Thoracic aorta (tissue), 2 donors: Measurements from ENCODE around the gene HESX1. TPM values are rescaled to one million over a fixed set of nuclear protein-coding genes. Genes with fewer than 3 reads are reported as not detected.

ENCODE experiments used
- ATAC-seq: fragments of 150-250 bp; one replicate; pipeline ENCODE4 v1.8.0; 2017; ENCODE audit warnings: low read depth; ENCODE audit not compliant: insufficient number of reproducible peaks, low FRiP score
- DNase-seq: peaks from one replicate; pipeline ENCODE4 v3.0.0-alpha.2; 2020; ENCODE audit warnings: low spot score
- H3K27ac ChIP-seq, 2 donors: fragments of 200-600 bp; sonication (generic); 1 replicate in 1 of 2; 2 replicates in 1 of 2; pipeline ENCODE4 v1.5.1; 2016; ENCODE audit warnings: mild to moderate bottlenecking in 2 of 2, moderate library complexity in 2 of 2
- H3K27me3 ChIP-seq: fragments of 200-600 bp; sonication (generic); replicated peaks from 2 replicates; pipeline ENCODE4 v1.6.0; 2016; ENCODE audit warnings: mild to moderate bottlenecking; ENCODE audit not compliant: insufficient read depth
- H3K36me3 ChIP-seq: fragments of 200-600 bp; sonication (generic); one replicate; pipeline ENCODE4 v1.5.1; 2016
- H3K4me1 ChIP-seq, 2 donors: fragments of 200-600 bp; sonication (generic); 1 replicate in 1 of 2; 2 replicates in 1 of 2; pipeline versions ENCODE4 v1.5.1 to v1.6.0; 2016; ENCODE audit warnings: low read depth in 2 of 2, mild to moderate bottlenecking in 1 of 2; ENCODE audit not compliant: control insufficient read depth in 1 of 2
- H3K4me3 ChIP-seq: fragments of 200-600 bp; sonication (generic); 2 replicates; pipeline ENCODE4 v1.5.1; 2016; ENCODE audit warnings: mild to moderate bottlenecking
- H3K9me3 ChIP-seq: fragments of 200-600 bp; sonication (generic); 2 replicates; pipeline ENCODE4 v1.5.1; 2016
- CTCF ChIP-seq: fragments of 200-600 bp; sonication (generic); IDR thresholded peaks from one replicate; pipeline ENCODE4 v1.5.1; 2019; ENCODE audit warnings: antibody characterized with exemption
- total RNA-seq, 2 donors: library from RNA; depleted of rRNA; stranded (reverse); fragments of >200 nt; gene quantifications; one replicate each; pipeline versions ENCODE4 v1.1.0 to v1.2.3, GENCODE V29; 2016

Gene HESX1
- total RNA-seq, 2 donors from 2014 or later: 1.7 to 2.0 TPM

- TF ChIP-seq CTCF: no peak
- DNase-seq (no peak), ATAC-seq (no peak)
- H3K4me3 ChIP-seq: peak overlapping the region; percentile 34
- H3K27ac ChIP-seq: no peak overlapping the region
- no peaks in the 10 kb centered on the region for H3K27me3 ChIP-seq
- no peaks in the 10 kb centered on the region for H3K36me3 ChIP-seq
- no peaks in the 10 kb centered on the region for H3K9me3 ChIP-seq
- peaks cover 4 to 20% of the 10 kb centered on the region in 2 donors for H3K4me1 ChIP-seq
Measured at GRCh38 chr3:57154470-57155309, 45.1 kb downstream of the HESX1 start.

GRCh38 chr3:57152151-57153143, 47.3 kb downstream of the HESX1 start:
- no peak for DNase-seq
- TF ChIP-seq CTCF: peak; percentile 41
- H3K27ac ChIP-seq: peak overlapping the region in 1 of 2 donors; percentile 15
- H3K27me3 ChIP-seq: no peaks in the 10 kb centered on the region
- H3K36me3 ChIP-seq: no peaks in the 10 kb centered on the region
- H3K9me3 ChIP-seq: no peaks in the 10 kb centered on the region
- peaks cover 0 to 9% of the 10 kb centered on the region in 2 donors for H3K4me1 ChIP-seq
- no peak for ATAC-seq
- peak overlapping the region; percentile 43 for H3K4me3 ChIP-seq

GRCh38 chr3:57151749-57152148, 48.0 kb downstream of the HESX1 start:
- Histone ChIP-seq H3K36me3 (no peaks in the 10 kb centered on the region), H3K27me3 (no peaks in the 10 kb centered on the region), H3K4me1 (peaks cover 0 to 9% of the 10 kb centered on the region in 2 donors), H3K4me3 (peak overlapping the region; percentile 43), H3K27ac (no peak overlapping the region), H3K9me3 (no peaks in the 10 kb centered on the region)
- TF ChIP-seq CTCF: no peak
- ATAC-seq (no peak), DNase-seq (no peak)

- Histone ChIP-seq H3K27ac (no peak overlapping the region), H3K4me1 (peaks cover 0 to 9% of the 10 kb centered on the region in 2 donors), H3K9me3 (no peaks in the 10 kb centered on the region), H3K4me3 (no peak overlapping the region), H3K27me3 (no peaks in the 10 kb centered on the region), H3K36me3 (no peaks in the 10 kb centered on the region)
- ATAC-seq: no peak
- DNase-seq: no peak
- no peak for TF ChIP-seq CTCF
Measured at GRCh38 chr3:57151021-57151449, 48.7 kb downstream of the HESX1 start.

GRCh38 chr3:57150113-57150581, 49.6 kb downstream of the HESX1 start:
- ATAC-seq (no peak), DNase-seq (no peak)
- Histone ChIP-seq H3K27ac (no peak overlapping the region), H3K4me1 (peaks cover 0 to 9% of the 10 kb centered on the region in 2 donors), H3K27me3 (no peaks in the 10 kb centered on the region), H3K9me3 (no peaks in the 10 kb centered on the region), H3K4me3 (no peak overlapping the region), H3K36me3 (no peaks in the 10 kb centered on the region)
- no peak for TF ChIP-seq CTCF
